AG09309 (cell line): ENCODE data around the gene TMEM131.

Experiments used
- DNase-seq: peaks from one replicate; pipeline ENCODE4 v3.0.0-alpha.2; 2010; ENCODE audit warnings: low read depth
- H3K4me3 ChIP-seq: 2 replicates; pipeline ENCODE4 v1.5.1; 2011; ENCODE audit warnings: mild to moderate bottlenecking, low read depth, low read length, moderate library complexity; ENCODE audit not compliant: control insufficient read depth
- TF ChIP-seq, protein P1 (sequence below): IDR thresholded peaks from 2 replicates; pipeline ENCODE4 v1.5.1; 2011; ENCODE audit warnings: mild to moderate bottlenecking, low read depth, low read length, inconsistent platforms; ENCODE audit not compliant: insufficient read depth, control insufficient read depth; ENCODE audit errors: missing control alignments

TMEM131 gene

DNA sequence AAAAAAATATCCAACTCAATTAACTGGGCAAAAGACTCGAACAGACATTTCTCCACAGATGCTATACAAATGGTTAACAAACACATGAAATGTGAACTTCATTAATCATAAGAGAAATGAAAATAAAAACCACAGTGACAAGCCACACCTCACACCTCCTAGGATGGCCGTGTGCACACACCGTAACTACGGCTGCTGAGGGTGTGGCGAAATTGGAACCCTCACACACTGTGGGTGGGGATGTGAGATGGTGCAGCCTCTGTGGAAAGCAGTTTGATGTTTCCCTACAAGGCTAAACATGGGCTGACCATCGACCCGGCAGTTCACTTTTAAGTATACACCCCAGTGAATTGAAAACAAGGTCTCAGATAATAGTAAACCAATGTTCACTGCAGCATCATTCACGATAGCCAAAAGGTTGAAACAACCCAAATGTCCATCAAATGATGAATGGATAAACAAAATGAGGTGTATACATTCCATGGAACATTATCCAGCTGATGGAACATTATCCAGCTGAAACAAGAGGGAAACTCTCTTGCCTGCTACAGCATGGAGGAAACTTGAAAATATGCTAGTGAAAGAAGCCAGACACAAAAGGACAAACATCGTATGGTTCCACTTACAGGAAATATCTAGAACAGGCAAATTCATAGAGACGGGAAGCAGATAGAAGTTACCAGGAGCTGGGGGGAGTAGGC is 250.1 kb downstream of the TMEM131 start:
- no peak overlapping the region for H3K4me3 ChIP-seq
- TF ChIP-seq, protein P1, sequence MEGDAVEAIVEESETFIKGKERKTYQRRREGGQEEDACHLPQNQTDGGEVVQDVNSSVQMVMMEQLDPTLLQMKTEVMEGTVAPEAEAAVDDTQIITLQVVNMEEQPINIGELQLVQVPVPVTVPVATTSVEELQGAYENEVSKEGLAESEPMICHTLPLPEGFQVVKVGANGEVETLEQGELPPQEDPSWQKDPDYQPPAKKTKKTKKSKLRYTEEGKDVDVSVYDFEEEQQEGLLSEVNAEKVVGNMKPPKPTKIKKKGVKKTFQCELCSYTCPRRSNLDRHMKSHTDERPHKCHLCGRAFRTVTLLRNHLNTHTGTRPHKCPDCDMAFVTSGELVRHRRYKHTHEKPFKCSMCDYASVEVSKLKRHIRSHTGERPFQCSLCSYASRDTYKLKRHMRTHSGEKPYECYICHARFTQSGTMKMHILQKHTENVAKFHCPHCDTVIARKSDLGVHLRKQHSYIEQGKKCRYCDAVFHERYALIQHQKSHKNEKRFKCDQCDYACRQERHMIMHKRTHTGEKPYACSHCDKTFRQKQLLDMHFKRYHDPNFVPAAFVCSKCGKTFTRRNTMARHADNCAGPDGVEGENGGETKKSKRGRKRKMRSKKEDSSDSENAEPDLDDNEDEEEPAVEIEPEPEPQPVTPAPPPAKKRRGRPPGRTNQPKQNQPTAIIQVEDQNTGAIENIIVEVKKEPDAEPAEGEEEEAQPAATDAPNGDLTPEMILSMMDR, result no peak
- no peak for DNase-seq

DNA sequence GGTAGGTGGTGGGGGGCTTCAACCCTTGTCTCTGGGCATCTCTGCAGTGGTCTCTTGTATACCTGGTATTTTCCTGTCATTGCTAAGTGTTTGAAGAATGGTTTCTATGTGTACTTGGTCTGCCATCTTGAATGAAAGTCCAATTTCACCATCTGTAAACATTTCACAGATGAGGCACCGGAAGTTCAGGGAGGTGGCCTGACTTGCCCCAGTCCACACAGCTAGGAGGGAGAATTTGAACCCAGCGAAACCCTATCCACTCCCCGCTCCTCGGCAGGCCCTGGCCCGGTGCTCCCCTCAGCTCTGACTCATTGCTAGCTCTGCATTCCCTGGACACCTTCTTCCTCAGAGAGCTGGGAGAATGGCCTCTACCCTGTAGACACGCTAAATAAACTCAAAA is 251.8 kb downstream of the TMEM131 start:
- DNase-seq, result no peak
- TF ChIP-seq, protein P1, result no peak
- no peak overlapping the region for H3K4me3 ChIP-seq

DNA sequence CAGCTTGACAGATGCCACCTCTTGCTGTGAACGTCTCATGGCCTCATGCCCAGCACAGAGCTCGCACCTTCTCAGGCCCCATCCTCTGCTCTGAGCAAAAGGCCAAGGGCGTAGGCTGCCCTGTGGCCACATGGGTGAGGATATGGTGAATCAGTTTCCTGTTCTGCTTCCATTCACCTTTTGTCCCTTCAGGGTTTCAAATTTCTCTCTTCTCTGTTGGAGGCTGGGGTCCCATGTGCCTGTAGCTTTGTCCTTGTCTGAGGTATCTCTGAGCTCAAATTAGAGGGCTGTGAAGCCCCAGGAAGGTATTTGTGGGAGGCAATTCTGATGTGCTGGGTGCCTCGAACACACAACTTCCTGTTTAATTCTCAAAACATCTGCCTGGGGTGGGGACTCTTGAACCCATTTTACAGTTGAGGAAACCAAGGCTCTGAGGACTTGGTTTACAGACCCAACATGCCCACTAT is 253.3 kb downstream of the TMEM131 start:
- H3K4me3 ChIP-seq, result no peak overlapping the region
- TF ChIP-seq, protein P1, result no peak
- DNase-seq, result no peak

DNA sequence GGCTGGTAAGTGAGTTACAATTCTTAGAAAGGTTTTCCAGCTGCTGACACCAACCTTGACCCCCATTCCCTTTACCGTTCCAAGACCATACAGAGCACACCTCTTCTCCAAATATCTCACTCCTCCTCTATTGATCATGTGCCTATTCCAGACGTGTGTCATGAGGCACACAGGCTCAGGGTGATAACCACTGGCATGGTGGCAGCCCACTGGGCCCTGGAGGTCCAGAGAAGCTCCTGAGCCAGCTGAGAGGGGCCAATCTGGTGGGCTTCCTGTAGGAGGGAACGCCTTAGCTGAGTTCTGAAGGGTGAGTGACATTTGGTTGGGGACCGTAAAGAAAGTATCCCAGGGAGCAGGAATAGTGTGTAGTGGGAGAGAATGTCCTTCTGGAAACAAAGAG is 254.1 kb downstream of the TMEM131 start:
- DNase-seq, result no peak
- H3K4me3 ChIP-seq, result no peak overlapping the region
- TF ChIP-seq, protein P1, result no peak

DNA sequence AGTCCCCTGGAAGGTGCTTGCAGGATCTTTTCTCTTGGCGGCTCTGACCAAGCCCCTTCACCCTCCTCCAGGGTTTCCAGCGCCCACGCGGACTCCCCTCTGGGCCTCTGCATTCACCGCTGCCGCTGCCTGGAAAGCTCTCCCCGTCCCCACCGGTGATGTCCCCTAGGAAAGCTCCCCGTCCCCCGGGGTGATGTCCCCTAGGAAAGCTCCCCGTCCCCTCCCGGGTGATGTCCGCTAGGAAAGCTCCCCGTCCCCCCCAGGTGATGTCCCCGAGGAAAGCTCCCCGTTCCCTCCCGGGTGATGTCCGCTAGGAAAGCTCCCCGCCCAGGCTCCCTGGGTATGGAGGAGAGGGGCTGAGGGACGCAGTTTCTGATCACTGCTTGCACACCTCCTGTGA is 254.5 kb downstream of the TMEM131 start:
- DNase-seq, result no peak
- TF ChIP-seq, protein P1, result no peak
- no peak overlapping the region for H3K4me3 ChIP-seq

DNA sequence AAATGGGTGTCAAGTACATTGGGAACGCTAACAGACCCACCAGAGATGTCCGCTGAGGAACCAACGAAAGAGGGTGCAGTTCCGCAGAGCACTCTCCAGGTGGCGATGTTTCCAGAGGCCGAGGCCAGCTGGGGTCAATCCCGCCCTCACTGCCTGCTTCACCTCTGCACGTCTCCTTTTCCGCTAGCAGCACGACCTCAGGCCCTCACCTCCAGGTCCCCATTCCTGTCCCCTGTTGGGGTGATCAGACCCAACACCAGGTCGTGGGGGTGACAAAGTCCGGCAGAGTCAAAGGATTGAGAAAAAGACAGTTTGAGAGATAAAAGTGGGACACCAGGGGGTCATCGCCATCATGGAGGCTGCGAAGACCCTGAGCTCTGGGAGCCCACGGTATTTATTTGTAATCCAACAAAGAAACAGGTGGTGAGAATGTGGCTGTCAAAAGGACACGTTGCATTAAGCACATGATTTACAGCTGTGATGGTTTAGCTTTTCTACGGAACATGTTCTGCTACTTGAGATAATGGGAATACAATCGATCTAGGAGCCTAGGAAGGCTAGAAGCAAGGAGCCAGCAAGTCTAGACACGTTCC is 255.1 kb downstream of the TMEM131 start:
- DNase-seq, result no peak
- no peak overlapping the region for H3K4me3 ChIP-seq
- TF ChIP-seq, protein P1, result peak; percentile 64
